ENCODE data around the gene LYL1.

Gene LYL1

GRCh38 chr19:13056052-13056660 is 46.5 kb downstream of the LYL1 start:
- DNase-seq (ENCODE audit: low read depth in 3 of 3): no peak

DNA sequence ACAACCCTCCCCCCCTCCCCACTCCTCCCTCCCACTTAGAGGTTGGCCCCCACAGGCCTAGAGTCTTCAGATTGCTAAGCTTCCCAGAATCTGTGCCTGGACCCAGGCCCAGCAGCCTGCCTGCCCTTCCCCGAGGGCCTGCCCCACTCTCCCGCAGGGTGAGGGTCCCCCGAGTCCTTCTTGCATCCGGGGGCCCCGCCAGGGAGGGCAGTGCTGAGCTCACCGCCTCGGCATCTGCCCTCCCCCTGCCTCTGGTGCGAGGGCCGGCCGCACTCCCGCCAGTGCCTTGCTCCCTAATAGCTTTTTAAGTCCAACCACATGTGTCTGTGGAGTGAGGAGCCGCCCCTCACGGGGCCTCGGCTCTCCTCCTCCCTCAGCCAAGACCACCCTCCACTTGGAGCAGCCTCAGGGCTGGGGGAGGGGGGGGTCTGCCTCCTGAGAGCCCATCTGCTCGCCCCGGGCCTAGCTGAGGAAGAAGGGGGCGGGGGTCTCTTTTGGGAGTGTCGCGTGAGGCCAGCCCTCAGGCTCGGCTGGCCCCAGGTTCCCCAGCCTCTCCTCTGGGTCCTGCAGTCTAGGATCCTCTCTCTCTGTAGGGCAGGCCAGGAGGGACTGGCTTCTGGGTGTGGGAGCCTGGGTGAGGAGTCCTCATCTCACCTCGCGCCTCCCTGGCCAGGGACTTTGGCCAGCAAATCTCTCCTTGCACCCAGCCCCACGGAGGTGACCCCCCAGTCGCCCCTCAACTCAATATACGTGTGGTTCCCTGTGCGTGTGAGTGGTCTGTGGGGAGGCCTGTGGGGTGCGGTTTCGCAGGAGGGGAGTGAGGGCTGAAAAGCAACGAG is 47.2 kb downstream of the LYL1 start:
- DNase-seq (ENCODE audit: low read depth in 3 of 3): no peak

DNA sequence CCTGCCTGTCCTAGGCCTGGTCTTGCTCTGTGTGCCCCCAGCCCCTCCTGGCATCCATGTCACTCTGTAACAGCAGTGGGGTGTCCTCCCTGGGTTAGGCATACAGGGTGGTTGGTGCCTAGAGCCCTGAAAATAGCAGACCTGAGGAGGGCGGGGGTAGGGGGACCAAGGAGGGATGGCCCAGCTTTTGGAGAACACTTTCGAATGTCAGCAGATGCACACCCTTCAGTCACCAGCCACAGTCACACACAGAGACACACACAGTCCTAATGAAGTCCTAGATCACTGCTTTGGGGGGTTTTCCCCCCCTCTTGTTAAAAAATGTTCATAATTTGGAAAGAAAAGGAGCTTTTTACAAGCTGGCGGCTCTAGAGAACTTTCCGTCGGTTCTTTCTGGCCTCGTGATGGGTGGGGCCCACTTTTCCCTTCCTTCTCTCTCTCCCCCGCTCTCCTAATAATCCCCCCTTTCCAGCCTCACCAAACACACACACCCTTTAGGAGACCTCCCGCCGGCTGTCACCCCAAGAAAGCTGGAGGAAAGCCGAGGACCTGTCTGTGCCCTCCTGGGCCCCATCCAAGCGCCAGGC is 47.9 kb downstream of the LYL1 start:
- DNase-seq (ENCODE audit: low read depth in 3 of 3): no peak

DNA sequence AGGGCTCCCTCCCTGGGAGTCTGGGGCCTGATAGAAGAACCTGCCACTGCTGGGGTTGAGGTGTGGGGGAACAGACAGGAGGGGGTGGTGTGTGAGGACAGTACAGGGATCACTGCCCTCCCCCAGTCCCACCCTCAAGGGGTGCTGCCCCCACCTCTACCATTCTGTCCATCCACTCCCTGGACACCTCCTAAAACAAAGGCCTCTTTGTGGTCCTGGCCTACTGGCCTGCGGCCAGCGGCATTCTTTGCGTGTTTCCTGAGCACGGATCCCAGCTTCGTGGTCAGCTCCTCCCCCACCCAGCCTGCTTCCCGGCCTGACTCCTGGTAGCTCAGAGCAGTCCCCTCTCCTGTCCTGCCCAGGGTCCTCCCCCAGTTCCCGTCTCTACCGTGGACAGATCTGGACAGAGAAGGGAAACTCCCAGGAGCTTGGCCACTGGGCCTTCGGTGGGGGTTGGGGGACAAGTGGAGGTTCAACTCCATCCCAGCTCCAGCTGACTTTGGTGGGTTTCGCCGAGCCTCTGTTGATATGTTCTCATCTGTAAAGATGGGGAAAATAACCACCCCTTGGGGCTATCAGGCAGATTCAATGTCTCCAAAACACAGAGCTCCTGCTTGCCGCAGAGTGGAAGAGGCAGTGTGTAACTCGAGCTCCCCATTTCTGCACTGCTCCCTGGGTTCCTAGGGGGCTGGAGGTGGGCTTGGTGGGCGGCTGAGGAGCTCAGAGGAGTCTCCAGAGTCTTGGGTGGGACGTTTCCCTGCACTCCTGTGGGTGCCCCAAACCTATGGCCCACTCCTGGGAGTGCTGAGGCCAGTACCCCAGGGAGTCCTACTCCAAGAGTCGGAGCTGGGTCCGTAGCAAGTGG is 48.7 kb downstream of the LYL1 start:
- DNase-seq (ENCODE audit: low read depth in 3 of 3): no peak

DNA sequence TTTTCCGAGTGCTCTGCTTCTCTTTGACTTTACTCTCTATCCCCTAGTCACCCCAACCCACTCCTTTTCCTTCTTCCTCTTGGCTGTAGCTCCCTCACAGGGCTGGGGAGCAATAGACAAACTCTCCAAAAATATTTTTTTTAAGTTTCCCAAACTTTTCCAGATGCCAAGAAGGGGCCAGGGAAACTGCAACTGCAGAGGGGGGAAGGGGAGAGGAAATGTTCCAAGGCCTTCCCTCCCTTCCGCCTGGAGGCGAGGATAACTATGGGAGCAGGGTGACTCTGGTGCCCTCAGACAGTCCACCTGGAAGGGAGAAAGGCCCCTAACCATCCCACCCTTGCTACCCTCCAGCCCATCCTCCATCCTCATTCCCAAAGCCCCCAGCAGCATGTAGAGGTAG is 49.4 kb downstream of the LYL1 start:
- DNase-seq (ENCODE audit: low read depth in 3 of 3): no peak

DNA sequence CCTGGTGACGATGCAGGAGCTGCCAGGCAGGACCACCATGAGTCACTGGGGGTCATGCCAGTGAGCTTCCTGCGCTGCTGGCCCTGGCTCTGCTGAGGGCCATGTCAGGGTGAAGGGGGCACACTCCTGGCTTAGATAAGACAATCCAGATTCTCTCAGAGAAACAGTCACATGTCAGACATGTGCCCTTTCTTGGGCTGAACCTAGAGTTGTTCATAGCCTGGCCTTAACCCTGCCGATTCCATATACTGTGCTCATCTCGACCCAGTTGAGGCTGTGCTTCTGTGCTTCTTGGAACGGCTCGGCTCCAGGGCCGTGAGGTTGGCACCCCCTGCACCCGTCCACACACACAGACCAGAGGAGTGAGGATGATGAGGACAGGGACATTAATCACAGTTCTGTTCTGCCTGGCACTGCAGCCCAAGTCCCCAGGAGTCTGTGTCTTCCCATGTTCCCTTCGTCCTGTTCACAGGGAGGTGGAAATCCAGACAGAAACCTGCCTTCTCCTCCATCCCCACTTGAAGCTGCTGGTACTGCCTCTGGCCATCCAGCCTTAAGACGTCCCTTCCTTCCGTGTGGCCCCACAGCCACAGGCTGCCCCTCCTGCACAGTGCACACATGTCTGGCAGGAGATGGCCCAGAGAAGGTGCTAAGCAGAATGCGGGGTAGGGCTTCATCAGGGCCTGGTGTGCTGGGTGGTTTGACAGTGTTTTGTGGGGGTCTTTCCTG is 50.0 kb downstream of the LYL1 start:
- no peak for DNase-seq (ENCODE audit: low read depth in 3 of 3)

DNA sequence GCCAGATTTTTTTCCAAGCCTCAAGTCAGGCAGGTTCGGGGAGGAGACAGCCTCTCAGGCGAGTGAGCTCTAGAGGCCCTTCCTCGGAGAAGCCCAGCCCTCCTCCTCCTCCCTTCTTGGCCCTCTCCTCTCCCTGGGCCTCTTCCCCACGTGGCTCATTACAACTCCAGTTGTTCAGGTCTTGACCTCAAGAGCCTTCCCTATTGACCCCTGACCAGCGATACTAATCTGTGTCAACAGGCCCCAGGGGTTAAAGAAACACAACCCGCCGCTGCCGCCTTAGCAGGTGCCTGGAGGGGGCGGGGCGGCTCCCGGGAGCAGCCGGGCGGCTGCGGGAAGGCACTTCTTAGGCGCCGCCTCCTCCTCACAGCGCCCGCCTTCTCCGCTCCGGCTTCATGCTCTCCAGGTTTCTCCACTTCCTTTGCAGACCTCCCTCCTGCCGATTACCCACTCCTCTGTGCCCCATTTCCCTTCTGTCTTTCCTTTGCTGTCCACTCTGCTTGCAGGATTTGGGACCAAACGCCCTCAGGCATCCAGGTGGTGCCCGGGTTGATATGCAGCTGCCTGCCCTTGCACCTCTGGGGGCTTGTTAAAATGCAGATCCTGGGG is 51.0 kb downstream of the LYL1 start:
- DNase-seq (ENCODE audit: low read depth in 3 of 3): peak in 1 of 3 experiments; percentile 45

DNA sequence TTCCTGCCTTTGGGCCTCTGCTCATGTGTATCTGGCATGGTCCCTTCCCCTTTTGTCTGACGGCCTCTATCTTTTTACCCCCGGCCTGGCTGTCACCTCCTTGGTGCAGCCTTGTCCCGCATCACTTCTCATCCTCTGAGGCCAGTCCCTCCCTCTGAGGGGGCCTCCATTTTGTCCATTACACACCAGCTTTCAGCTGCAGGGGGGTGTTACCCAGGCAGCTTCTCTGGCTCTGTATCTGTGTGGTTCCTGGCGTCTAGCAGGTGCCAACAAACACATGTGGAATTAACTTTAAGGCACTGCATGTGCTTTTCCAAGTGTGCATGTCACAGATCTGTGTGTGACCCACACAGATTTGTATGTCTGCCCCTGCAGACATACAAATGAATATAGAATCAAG is 52.4 kb downstream of the LYL1 start:
- no peak for DNase-seq (ENCODE audit: low read depth in 3 of 3)
